HS-27A (cell line): ENCODE results near the gene PLB1.
"Not testable (repeated sequence)": the region's sequence is repeated elsewhere in the genome, so short reads cannot be mapped to it uniquely, and the experiment has no call there.

Experiments used
- DNase-seq: peaks from one replicate; pipeline ENCODE4 v3.0.0-alpha.2; 2012; ENCODE audit warnings: low read depth, missing footprints

Gene PLB1

DNA sequence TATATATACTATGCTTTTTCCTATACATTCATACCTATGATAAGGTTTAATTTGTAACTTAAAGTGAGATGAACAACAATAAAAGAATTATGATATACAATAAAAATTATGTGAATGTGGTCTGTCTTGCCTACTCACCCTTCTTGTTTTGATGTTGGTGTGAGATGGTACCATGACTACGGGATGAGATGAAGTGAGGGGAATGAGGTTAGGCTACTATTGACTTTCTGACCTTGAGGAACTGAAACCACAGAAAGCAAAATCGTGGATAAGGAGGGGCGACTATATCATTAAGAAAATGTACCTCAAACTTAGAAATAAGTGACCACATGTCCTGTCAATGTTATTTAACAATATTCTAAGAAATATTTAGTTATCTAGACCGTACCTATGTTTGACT is 151.8 kb downstream of the PLB1 start:
- DNase-seq = no peak

DNA sequence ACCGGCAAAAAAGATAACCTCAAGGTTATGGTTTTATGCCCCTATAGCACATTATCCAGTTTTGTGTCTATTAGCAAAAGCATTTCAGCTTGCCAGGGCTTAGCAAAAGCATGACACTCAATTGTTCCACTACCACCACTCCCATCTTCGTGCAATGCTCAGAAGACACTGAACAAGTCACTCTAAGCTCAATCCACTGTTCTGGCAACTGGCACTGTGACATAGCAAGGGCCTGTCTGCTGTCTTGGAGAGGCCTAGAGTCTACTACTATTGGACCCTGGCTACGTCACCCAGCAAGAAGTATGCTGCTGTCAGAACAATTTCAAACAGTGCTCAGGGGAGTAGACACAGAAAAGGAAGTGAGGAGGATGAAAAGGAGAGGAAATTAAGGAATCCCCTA is 152.3 kb downstream of the PLB1 start:
- DNase-seq = no peak

DNA sequence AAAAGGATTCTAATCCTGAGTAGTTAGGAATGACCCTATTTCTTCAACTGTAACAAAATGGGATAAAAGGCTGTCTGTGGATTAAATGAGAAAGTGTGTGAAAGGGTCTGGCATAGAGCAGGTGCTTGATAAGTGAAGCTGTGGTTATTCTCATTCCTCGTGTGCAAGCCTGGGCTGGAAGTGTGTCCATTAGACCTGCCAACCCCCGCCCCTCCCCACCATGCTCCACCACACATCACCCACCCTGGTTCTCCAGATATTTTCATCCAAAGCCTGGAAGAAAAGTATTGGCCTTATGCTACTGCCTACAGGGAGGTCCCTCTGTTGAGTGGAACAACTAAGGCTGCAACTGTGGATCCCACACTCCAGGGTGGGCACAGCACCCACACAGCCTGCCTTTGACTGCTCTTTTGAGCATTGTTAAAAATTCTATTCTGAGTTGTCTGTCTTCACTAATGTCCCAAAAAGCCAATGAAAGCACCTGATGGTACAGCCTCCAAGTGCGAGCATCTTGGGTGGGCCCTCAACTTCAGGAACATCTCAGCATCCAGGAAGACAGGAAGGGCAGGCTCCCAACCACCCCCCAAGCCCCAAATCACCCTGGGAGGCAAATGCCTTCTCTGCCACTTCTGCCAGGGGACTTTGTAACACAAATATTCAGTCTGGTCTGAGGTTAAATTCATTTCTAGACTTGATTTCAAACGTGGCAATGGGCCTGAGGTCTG is 153.0 kb downstream of the PLB1 start:
- DNase-seq = no peak

DNA sequence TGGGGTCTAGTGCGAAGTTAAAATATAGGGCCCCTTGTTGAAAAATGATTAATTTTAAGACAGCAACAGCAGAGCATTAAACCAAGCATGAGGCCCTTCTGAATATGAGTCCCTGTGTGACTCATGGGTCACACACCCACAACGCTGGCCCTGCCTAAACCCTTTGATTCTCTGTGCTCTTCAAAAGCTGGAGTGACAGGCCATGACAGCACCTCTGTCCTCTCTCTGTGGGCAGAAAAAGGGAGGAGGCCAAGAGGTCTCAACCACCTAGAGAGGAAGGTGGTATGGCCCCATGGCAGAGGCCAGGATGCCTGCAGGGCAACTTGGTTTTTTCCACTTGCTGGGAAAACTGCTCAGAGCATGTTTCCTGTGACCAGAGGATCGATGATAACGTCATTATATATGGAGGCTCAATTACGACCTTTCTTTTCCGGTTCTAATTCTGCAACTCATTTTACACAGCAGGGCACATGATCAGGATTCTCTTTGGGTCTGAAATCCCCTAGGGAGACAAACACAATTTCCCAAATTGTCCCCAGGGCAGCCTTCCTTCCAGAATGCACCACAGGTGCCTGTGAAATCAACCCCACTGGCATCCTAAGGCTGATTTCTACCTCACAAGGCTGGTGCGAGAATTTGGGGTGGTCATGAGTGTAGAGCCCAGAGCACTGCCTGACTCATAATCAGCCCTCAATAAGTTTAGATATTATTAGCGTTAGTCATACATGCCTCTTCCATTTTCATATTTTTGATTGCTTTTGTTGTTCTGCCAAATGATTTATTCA is 153.8 kb downstream of the PLB1 start:
- no peak for DNase-seq

DNA sequence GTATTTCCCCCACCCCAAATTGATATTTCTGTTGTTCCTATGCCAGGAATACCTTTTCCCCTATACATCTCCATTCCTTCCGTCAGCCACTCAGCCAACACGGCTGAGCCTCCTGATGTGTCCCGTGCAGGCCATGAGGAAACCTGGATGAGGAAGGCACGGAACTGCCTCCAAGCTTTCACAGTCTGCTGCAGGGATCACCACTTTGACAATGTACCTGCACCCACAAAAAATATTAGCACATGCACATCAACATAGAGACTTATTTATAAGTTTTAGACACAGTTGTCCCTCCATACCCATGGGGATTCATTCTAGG is 154.4 kb downstream of the PLB1 start:
- DNase-seq = no peak

DNA sequence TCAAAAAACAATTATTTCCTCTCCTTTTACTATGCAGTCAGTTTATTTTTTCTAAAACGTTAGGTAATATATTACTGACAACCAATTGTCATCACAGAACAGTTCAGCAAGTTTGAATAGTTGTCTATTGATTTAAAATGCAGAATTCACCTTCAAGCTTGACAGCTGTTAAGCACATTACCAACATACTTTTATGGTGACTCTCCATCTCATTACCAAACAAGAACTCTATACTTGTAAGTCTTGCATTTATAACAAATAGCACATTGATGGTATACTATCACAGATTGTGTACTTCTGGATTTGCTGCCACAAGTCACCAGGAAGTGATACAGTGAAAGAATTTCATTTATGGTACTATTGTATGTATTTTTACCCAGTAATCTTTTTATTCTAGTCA is 156.4 kb downstream of the PLB1 start:
- DNase-seq = no peak

DNA sequence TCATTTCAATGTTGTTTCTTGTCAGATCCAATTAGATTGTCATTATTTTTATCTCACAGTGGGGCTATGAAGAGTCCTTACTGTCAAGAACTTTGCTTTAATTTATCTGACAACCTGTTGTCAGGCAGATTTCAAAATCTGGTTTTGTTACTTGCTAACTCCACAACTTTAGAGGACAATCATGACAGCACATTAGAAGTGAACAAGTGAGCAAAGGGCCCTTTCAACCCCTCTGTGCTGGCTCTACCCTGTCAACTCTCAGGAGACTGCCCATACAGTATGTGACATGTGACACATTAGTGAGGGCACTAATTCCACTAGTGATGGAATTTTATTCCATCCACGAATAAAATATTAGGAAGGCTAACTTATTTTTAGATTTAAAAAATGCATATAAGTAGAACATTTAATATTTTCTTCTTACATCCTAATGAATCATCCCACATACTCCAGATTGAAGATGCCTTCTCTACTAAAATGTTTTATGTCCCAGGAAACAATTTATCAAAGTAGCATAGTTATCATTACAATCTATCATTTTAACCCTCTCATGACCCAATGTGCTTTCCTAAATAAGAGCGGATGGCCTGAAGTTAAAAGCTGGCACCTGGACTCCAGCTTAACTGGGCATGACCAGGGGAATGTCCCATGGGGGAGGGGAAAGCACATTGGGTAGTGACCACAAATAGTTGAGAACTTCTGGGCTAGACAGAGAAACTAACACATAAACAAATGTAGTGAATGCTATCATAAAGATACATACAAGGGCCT is 158.2 kb downstream of the PLB1 start:
- DNase-seq = no peak

DNA sequence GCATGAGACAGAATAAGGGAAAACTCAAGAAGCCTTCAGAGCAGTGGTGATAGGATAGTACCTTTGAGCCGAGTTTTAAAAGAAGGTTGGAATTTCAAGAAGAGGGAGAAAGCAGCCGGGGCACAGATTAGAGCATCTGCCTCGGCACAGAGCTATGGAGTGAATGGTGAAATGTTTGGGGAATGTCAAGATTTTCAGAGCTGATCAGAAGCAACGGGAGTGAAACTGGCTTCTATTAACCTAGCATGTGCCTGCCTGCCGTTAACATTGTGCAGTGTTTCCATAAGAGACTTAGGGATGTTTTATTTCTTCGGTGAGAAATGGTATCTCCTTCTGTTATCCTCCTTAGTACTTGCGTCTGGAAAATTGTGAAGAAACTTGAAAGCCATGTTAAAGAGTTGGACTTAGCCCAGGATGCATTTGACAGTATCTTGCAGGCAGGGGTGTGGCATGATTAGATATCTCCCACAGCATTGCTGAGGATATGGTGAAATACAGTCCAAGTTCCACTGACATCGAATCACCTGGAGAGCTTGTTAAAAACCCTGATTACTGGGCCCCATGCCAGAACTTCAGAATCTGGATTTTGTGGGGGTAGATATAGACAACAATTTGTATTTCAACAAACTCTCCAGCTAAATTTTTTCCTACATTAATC is 158.9 kb downstream of the PLB1 start:
- no peak for DNase-seq

DNA sequence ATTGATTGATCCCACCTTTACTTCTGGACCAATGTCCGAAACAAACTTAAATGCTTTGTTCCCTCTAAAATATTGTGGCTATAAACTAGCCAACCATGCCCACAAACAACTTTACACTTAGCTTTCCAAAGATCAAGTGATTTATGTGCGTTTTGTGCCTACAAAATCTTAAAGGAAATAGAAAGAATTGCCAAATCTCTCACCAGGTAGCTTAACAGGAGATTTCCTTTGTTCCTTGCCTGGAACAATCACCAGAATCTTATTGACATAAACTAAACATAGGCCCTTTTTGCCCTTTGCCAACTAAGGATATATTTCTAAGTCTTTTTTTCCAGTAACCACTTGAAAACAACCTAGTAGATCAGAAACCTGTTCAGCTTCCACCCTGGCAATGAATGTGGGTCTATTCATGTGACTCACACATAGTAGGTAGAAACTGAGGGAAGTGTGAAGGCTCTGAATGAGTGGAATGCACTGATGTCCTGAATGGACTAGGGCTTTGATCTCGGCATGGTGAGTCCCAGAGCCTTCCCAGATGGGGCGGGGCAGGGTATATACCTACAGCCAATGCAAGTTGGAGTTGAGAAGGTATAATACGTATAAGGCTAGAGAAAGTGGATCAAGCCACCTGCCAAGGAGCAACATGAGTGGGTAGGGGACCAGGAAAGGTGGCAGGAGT is 161.2 kb downstream of the PLB1 start:
- DNase-seq = no peak

DNA sequence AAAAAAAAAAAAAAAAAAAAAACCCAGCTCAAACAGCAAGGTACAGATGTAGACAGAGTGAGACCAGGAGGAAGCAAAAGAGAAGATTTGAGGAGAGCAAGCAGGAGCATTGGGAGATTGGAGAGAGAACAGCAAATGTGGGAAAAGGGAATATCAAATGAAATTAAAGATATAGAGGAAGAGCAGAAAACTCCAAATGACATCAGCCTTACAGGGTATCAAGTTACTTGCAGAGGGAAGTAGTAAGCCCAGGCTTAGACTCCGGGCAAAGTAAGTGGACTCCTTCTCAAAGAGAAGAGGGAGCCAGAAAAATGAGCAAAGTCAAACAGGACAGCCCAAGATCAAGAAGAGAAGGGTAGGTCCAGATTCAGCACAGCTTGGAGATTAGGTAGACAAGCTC is 162.5 kb downstream of the PLB1 start:
- DNase-seq = no peak

DNA sequence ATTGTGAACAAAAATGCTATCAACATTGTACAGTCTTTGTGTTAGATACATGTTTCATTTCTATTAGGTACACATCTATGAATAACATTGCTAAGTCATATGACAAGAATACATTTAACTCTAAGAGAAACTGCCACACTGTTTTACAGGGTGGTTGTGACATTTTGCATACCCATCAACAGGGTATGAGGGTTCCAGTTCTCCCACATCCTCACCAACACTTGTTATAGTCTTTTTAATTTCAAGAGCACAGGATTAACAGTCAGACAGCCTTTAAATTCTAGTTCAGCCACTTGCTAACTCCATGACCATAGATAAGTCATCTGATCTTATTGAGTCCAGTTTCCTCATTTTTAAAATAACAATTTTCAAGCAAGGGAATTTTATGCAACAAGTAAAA is 163.3 kb downstream of the PLB1 start:
- no peak for DNase-seq

DNA sequence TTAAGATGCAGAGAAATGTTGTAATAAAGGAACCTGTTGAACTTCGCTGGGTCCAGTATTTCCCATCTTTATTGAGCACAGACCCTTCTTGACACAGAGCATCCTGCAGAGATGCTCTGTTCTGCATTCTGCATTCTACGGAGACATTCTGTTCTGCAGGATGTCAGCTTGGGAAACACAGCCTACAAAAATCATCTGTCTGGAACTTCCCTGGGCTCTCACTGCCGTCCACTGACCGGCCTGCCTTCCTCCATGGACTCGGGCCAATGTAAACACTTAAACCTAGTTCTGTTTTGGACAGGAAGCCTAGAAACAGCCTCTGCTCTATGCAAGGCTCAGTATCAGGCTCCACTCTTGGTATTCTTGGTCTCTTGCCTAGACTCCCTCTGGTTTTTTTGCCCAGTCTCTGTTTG is 165.7 kb downstream of the PLB1 start:
- no peak for DNase-seq

DNA sequence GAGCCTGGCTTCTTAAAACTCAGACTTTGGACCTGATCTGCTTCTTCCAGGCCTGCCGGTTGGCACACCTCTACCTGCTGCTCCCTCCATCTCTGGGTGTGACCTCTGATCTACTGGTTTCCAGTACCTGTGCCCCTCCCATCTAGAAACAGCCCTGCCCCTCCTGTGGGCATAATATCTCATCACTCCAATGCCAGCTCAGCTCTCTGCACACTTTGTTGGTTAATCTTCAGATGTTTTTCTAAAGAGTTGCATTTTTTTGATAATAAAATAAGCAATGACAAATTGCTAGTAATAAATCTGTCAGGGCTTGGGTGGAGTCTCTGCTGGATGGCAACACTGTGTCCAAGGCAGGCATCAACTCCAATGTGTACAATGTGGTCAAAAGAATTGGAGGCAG is 166.2 kb downstream of the PLB1 start:
- DNase-seq = no peak

DNA sequence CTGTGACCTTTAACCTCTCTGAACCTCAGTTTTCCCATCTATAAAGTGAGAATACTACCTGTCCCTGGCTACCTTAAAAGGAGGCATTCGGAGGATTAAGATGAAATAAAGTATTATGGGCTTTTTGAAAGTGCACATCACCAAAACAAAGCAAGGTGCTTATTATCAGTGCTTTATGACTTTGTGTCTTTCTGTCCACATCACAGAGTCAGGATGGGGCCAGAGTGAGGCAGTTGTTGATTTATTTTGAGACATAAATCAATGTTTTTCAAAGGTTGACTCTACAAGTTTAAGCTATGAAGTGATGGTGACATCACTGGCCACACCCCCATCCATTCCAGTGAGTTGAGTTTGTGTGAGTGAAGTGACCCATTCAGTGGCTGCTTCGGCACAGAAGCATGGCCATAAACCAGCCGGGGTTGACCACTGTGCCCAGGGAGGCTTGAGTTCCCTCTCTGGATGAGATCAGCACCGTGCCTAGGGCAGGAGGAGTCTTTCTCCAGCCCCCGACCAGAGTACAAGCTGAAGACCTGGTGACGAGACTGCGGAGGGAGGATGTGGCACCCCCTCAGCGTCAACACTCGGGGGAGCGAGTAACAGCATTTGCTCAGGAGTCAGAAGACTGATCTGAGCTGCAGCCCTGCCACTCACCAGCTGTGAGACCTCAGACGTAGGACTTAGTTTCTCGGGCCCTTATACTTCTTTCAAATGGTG is 166.8 kb downstream of the PLB1 start:
- no peak for DNase-seq

DNA sequence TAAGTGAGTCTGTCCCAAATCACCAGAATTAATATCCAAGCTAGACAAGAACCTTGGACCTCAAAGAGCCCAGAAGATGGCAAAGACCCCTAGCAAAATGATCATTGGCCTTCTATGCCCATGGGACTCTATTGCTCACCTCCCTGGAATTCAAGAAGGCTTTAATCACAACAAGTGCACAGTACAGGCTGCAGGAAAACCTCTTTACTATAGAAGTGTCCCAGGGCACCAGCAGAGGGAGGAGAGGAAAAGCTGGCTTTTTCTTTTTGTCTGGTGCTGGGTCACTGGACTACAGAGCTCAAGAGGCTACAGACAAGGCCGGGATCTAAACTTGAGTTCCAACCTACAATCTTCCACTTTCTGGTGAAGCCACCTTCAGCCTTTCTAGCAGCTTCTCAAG is 167.5 kb downstream of the PLB1 start:
- DNase-seq = no peak

DNA sequence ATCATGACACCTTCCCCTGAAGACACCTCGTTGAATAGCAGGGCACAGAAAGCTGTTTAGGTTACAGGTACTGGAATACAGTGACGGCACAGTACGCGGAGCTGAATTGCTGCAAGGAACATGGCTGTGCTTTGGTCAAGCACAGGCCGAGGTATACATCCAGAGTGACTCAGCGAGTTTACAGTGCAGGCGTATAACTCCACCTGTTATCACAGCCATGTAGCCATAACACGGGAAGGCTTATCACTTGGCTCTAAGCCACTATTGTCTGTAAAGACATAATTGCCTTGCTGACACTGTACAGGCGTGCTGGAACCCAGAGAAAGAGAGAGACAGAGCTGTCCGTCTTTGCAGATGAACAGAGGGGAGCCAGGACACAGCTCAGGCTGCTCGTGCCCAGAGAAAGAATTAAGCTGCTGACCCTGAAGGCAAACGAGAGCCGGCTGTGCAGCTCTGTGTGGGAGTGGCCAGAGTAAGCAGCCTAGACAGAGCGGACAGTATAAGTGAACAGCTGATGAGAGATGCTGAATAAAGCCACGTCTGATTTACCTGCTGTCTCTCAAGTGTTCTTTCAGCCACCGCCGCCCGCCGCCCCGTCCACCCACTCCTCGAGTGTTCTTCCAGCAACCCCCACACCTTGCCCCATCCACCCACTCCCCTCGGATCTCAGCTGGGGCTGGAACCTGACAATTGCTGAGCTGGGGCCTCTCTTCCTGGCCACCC is 168.4 kb downstream of the PLB1 start:
- DNase-seq = no peak

DNA sequence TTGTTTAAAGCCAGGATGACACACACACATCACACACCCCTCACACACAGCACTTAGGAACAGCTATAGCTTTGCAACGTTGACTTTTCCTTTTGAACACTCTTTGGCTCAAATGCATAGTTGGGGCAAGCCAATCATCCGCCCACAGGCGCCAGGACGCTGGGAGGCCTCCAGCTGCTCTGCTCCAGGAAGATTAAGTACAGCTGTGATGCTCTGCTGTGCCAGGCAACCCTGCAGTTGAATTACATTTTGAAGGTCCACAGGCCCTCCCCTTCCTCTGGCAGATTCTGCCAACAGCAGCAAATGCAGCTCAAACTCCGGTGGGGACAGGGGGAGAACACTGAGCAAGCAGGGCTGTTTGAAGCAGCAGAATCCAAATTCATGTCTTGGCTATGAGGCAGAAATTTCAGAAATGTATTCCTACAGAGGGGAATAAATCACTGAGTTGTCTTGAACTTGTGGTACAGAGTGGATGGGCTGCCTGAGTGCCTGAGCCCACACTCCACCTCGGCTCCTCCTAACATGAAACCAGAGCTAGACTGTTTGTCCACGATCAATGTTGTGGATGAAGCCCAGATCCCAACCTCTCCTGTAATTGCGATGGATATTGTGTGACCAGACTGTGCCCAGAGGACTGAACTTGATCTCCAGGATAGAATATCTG is 169.3 kb downstream of the PLB1 start:
- no peak for DNase-seq

DNA sequence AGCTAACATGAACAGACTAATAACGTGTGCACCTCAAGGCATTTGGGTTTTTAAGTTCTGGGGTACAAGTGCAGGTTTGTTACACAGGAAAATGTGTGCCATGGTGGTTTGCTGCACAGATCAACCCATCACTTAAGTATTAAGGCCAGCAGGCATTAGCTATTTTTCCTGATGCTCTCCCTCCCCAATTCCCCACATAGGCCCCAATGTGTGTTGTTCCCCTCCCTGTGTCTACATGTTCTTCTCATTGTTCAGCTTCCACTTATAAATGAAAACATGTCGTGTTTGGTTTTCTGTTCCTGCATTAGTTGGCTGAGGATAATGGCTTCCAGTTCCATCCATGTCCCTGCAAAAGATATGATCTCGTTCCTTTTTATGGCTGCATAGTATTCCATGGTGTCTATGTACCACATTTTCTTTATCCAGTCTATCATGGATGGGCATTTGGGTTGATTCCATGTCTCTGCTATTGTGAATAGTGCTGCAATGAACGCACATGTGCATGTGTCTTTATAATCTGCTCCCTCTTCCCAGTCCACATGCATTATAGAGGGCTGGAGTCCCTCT is 170.0 kb downstream of the PLB1 start:
- DNase-seq = not testable (repeated sequence)

DNA sequence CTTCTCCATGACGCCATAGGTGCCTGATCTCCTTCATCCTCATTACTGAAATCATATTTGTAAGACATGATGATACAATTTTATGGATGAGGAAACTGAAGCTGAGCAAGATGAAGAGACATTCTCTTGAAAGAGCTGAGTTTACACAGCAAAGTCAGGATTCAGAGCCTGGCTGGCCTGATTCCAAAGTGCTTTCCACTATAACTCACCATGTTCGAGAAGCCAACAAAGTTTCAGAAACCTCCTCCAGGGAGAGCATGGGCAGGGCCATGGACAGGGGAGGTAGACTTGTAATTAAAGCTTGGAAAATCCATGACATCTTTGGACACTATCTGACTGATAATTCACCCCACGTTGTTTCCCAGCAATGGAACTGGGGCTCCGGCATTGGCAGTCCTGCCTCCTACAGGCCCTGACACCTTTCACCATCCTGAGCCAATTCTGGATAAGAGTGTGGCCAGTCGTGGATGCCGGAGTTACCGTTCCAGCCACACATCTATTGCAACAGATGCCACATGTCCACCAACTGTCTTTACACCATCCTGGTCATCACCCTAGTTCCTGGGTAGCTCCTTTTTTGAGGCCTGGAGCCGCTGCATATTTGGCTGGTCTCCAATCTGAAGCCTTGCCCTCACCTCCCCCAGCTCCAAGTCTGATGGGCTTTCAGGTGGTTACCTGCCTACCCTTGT is 170.8 kb downstream of the PLB1 start:
- DNase-seq = no peak
